Epidermal melanocyte (primary cell): ENCODE data around the gene C1QC.

Source experiments
- DNase-seq: peaks from one replicate; pipeline ENCODE4 v3.0.0; 2011; ENCODE audit warnings: low spot score; ENCODE audit not compliant: insufficient read length

The C1QC gene

GRCh38 chr1:22643381-22643780 lies at the start of gene C1QC:
C1QC (plus strand) TSS chr1:22643633; CDS start chr1:22644024, 391 bp downstream.
- no peak for DNase-seq

DNA sequence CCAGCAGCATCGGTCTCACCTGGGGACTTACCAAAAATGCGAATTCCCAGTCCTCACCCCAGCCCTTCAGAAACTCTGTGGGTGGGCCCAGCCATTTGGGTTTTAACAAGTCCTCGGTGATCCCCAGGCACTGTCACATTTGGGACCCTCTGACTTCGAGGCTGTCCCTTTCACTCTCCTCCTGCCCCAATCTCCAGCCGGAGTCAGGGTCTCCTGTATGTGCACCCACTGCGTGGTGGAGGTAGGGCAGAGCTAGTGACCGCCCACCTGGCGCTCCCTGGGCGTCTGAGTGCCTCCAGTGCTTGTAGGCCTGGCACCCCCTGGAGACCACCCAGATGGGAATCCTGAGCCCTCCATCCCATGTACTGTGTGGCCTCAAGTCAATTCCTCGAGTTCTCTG lies 49.0 kb upstream of the C1QC start:
- DNase-seq = no peak

DNA sequence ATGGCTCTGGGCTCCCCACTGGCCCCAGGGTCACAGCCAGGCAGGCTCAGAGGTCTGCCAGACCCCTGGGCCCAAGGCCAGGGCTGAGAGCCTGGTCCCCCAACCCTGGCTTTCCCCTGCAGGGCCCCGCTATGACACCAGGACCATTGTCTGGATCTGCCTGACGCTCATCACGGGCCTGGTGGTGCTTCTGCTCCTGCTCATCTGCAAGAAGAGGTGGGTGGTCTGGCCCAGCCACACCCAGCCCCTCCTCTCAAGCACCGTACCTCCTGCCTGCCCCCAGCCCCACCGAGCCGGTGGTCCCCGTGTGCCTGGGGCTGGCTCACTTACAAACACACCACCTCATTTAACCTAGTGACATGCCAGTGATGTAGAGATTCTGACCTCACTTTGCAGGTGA lies 48.3 kb upstream of the C1QC start:
- DNase-seq = no peak

- no peak for DNase-seq
Measured at GRCh38 chr1:22597301-22597965, 46.0 kb upstream of the C1QC start.

DNA sequence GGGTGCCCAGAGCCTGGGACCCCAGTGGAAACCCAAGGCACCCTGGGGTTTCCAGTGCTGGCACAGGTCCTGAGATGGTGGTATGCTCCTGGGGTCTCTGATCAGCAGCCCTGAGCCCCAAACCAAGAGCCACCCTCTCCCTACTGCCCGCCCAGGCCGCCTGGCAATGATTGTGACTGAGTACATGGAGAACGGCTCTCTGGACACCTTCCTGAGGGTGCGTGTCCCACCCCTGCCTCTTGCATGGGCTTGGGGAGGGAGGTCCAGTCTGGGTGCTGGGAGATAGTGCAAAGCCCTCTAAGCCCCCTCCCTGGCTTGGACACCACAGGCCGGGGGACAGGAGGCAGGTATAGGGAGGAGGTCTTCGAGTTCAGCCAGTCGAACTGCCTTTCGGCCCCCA lies 45.4 kb upstream of the C1QC start:
- DNase-seq = no peak

DNA sequence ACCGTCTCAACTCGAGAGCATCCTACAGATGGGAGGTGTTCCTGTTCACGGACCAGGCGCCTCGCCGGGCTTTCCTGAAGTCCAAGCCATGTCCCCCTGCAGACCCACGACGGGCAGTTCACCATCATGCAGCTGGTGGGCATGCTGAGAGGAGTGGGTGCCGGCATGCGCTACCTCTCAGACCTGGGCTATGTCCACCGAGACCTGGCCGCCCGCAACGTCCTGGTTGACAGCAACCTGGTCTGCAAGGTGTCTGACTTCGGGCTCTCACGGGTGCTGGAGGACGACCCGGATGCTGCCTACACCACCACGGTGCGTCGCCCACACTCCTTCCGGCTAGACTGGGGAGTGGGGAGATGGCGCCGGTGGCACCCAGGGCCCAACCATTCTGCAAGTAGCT lies 44.7 kb upstream of the C1QC start:
- DNase-seq = no peak

- no peak for DNase-seq
Measured at GRCh38 chr1:22600071-22600816, 43.2 kb upstream of the C1QC start.

DNA sequence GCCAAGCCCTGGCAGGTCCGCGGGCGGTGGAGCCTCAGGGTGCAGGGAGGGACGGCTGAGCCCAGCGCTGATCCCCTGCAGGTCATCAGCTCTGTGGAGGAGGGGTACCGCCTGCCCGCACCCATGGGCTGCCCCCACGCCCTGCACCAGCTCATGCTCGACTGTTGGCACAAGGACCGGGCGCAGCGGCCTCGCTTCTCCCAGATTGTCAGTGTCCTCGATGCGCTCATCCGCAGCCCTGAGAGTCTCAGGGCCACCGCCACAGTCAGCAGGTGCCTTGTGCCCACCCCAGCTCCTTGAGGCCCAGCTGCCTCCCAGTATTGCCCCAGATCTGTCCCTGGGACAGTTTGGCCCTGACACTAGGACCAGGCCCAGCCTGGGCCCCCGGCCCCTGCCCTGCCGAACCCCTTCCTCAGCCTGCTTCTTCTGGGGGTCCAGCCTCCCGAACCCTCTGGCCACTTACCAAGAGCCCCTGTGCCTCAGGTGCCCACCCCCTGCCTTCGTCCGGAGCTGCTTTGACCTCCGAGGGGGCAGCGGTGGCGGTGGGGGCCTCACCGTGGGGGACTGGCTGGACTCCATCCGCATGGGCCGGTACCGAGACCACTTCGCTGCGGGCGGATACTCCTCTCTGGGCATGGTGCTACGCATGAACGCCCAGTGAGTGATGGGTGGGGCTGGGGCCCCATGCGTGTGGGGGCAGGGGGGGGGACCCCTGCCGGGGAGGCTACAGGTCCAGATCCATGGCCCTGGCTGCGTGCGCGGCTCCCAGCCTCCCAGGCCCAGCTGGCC lies 42.4 kb upstream of the C1QC start:
- no peak for DNase-seq

GRCh38 chr1:22601610-22602009 lies 41.8 kb upstream of the C1QC start:
- DNase-seq = no peak

DNA sequence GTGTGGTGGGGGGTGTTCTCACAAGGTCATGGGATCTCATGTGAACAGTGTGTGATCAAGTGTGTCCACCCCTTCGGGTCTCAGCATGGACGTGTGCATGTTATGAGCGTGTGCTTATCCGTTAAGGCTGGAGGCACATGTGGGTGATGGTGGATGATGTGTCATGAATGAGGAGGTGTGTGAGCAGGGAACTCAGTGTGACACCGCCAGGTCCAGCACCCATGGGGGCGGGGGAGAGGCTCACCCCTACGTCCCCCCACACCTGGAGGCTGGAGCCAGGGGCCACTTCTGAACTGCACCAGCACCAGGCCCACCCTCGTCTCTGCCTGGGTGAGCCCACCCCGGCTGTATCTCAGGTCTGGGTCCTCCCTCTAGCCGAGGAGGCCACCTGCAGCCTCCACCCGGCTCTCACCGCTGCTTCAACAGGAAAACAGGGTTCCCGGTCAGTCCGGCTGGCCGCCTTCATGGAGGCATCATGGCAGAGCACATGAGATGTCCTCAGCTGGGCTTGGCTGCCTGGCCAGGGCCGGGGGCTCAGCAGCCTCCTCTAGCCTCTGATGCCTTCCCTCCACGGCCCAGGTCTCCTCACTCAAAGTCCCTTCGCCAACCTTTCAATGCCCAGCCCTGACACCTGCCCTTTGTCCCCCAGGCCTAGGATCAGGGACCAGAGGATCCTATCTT lies 41.2 kb upstream of the C1QC start:
- no peak for DNase-seq

- no peak for DNase-seq
Measured at GRCh38 chr1:22606161-22606560, 37.3 kb upstream of the C1QC start.

GRCh38 chr1:22607154-22607553 lies 36.3 kb upstream of the C1QC start:
- DNase-seq = no peak

GRCh38 chr1:22608361-22608760 lies 35.1 kb upstream of the C1QC start:
- no peak for DNase-seq

GRCh38 chr1:22609291-22609690 lies 34.1 kb upstream of the C1QC start:
- no peak for DNase-seq

DNA sequence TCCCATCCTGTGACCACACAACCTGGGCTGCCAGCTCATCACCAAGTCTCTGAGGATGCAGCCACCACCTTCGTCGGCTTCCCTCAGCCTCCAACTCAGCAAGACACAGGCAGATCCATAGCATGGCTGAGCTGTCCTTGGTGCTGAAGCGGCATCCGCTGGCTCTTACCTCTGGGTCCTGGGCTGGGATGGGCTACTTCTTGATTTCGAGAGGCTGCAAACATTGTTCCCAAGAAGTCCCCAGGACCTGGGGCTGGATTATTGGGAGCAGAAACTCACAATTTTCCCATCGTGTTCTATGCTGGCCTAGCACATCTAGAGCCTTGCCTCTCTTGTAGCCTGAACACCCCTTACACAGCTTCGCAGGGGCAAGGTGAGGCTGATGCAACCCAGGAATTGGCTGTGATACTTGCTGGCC lies 31.9 kb upstream of the C1QC start:
- peak; percentile 32 for DNase-seq

- DNase-seq = no peak
Measured at GRCh38 chr1:22612671-22613571, 30.5 kb upstream of the C1QC start.

GRCh38 chr1:22613572-22613918 lies 29.9 kb upstream of the C1QC start:
- no peak for DNase-seq

DNA sequence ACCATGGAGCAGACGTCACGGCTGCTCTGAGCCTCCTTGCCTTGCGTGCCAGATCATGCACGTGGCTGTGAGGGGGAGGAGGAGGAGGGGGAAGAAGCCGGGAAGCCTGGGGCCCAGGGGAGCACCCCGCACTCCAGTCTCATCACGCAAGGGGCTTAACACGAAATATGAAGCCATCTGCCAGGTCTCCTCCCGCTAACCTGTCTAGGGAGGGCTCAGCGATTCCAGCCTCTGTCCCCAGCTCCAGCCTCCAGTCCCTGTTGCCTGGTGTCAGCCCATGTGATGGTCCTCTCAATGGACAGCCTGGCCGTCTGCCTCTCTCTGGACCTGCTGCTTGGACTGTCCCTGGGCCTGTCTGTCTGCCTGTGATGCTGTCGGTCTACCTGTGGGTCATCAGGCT lies 29.5 kb upstream of the C1QC start:
- DNase-seq = no peak

DNA sequence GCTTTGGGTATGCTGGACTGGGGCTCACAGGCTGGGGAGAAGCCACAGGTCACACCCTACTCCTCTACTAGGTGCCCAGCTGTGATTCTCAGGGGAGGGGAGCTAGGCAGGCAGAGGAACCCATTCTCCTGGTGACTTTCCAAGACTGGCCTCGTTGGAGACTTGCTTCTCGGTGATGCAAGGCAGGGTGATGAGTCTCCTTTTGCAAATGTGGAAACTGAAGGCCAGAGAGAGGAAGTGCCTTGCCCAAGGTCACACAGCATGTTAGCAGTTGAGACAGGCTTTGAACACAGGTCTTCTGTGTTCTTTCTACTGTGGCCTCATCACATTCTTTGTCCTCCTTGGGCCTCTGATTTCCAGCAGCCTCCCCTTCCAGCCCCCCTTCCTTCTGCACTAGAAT lies 27.5 kb upstream of the C1QC start:
- no peak for DNase-seq

GRCh38 chr1:22616571-22616970 lies 26.9 kb upstream of the C1QC start:
- DNase-seq = no peak

DNA sequence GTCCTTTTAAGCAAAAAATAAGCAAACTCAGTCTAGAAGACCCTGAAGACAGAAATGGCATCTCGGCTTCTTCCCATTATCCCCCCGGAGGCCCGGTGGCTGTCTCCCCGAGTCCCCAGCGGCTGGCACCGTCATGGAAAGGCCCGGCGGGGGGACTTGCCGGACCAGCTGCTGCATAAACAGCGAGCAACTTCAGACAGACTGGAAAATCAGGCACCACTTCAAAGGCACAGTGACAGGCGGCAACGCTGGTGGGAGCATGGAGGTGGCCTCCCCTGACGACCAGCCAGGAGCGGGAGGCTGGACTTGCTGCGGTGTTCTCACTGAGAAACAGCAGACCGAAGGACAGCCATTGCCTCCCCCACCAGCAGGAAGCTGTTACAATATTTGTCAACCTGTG lies 25.4 kb upstream of the C1QC start:
- DNase-seq = no peak
